Epithelial cell of prostate (primary cell): ENCODE results near the gene RHOT1.
"Not testable (repeated sequence)": the region's sequence is repeated elsewhere in the genome, so short reads cannot be mapped to it uniquely, and the experiment has no call there.

ENCODE experiments used
- DNase-seq: peaks from one replicate; pipeline ENCODE4 v3.0.0-alpha.2; 2011; ENCODE audit warnings: low read depth, low spot score
- H3K27ac ChIP-seq: fragments of 450-650 bp; 2 replicates; pipeline ENCODE4 v1.5.1; 2017; ENCODE audit warnings: mild to moderate bottlenecking

The RHOT1 gene

GRCh38 chr17:32215696-32216095, 73.4 kb downstream of the RHOT1 start:
- H3K27ac ChIP-seq, result no peak overlapping the region
- DNase-seq, result no peak

GRCh38 chr17:32222621-32223020, 80.3 kb downstream of the RHOT1 start:
- H3K27ac ChIP-seq, result no peak overlapping the region
- peak; percentile 20 for DNase-seq

- no peak overlapping the region for H3K27ac ChIP-seq
- no peak for DNase-seq
Observed at GRCh38 chr17:32223703-32224102, 81.4 kb downstream of the RHOT1 start.

GRCh38 chr17:32226886-32227285, 84.6 kb downstream of the RHOT1 start:
- no peak for DNase-seq

GRCh38 chr17:32227910-32228309, 85.6 kb downstream of the RHOT1 start:
- no peak for DNase-seq
- H3K27ac ChIP-seq, result no peak overlapping the region

More at GRCh38 chr17:32226886-32227285, 84.6 kb downstream of the RHOT1 start:
- H3K27ac ChIP-seq, result no peak overlapping the region

- no peak overlapping the region for H3K27ac ChIP-seq
- no peak for DNase-seq
Observed at GRCh38 chr17:32235588-32235987, 93.3 kb downstream of the RHOT1 start.

- no peak overlapping the region for H3K27ac ChIP-seq
- DNase-seq, result no peak
Observed at GRCh38 chr17:32239456-32239855, 97.2 kb downstream of the RHOT1 start.

- DNase-seq, result no peak
- H3K27ac ChIP-seq, result no peak overlapping the region
Observed at GRCh38 chr17:32240750-32241149, 98.4 kb downstream of the RHOT1 start.

GRCh38 chr17:32241640-32242039, 99.3 kb downstream of the RHOT1 start:
- no peak for DNase-seq
- H3K27ac ChIP-seq, result no peak overlapping the region

GRCh38 chr17:32249475-32249874, 107.2 kb downstream of the RHOT1 start:
- DNase-seq, result no peak
- H3K27ac ChIP-seq, result no peak overlapping the region

GRCh38 chr17:32253117-32253611, 110.9 kb downstream of the RHOT1 start:
- no peak overlapping the region for H3K27ac ChIP-seq
- DNase-seq, result peak; percentile 12

GRCh38 chr17:32256012-32256700, 113.9 kb downstream of the RHOT1 start:
- no peak for DNase-seq
- H3K27ac ChIP-seq, result no peak overlapping the region

- H3K27ac ChIP-seq, result no peak overlapping the region
- no peak for DNase-seq
Observed at GRCh38 chr17:32256701-32257019, 114.4 kb downstream of the RHOT1 start.

- H3K27ac ChIP-seq, result no peak overlapping the region
- no peak for DNase-seq
Observed at GRCh38 chr17:32258383-32259140, 116.3 kb downstream of the RHOT1 start.

GRCh38 chr17:32259586-32259985, 117.3 kb downstream of the RHOT1 start:
- no peak overlapping the region for H3K27ac ChIP-seq
- no peak for DNase-seq

- no peak for DNase-seq
Observed at GRCh38 chr17:32261417-32261736, 119.1 kb downstream of the RHOT1 start.

GRCh38 chr17:32261936-32262510, 119.7 kb downstream of the RHOT1 start:
- no peak overlapping the region for H3K27ac ChIP-seq
- DNase-seq, result no peak

More at GRCh38 chr17:32261417-32261736, 119.1 kb downstream of the RHOT1 start:
- no peak overlapping the region for H3K27ac ChIP-seq

GRCh38 chr17:32263515-32263914, 121.2 kb downstream of the RHOT1 start:
- not testable (repeated sequence) for H3K27ac ChIP-seq, DNase-seq

- no peak for DNase-seq
Observed at GRCh38 chr17:32264140-32264799, 122.0 kb downstream of the RHOT1 start.

GRCh38 chr17:32264823-32265191, 122.5 kb downstream of the RHOT1 start:
- no peak overlapping the region for H3K27ac ChIP-seq
- DNase-seq, result no peak

More at GRCh38 chr17:32264140-32264799, 122.0 kb downstream of the RHOT1 start:
- no peak overlapping the region for H3K27ac ChIP-seq
